GM18517 (cell line): Measurements from ENCODE around the gene STARD6.
"Not testable (repeated sequence)": the region's sequence is repeated elsewhere in the genome, so short reads cannot be mapped to it uniquely, and the experiment has no call there.

Experiments
- ATAC-seq: cut with Tn5 transposase; IDR thresholded peaks from one replicate; pipeline ENCODE4 v1.9.1; 2021; ENCODE audit warnings: mild to moderate bottlenecking, moderate library complexity; ENCODE audit not compliant: unreplicated experiment

Gene STARD6

DNA sequence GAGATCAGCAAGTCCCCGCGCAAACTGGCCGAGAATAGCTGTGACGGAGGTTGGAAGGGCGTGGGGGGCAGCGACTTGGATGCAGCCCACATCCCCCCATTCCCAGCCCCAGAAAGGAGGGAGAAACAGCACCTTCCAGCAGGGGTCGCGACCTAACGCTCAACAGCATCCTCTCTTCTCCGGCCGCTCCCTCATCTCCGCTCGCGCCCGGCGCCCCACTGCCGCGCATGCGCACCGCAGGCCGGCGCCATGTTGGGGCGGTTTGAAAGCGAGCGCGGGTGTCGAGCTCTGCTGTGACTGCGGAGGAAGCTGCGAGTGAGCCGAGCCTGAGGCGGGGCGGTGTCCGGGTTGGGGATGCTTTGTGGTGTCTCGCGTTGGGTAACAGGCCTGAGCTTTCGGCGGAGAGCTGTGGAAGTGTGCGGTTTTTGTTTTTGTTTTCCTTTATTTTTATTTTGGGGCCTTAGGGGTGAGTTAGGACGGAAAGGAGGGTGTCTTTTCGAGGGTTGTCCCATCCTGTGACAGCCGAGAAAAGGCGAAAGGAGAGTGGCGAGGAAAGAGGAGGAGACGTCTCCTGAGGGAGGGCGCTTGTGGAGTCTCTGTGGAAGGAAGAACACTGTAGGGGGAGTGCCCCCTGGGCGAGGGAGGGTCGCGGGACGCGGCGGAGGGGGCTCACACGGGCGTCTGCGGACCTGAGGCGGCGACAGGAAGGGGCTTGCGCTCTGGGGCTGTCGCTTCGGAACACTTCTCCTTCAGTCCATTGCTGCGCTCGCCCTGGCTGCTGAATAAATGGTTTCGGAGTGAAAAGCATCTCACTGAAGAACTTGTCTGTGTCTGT, at the start of gene STARD6, which contains the start of gene C18orf54:
TSS of gene STARD6 (minus strand) at position 199 of the 835 bp plus-strand sequence. CDS start 3,285 bp downstream, outside the sequence.
TSS of gene C18orf54 (plus strand) at position 247 of the 835 bp plus-strand sequence. CDS start 2,667 bp downstream, outside the sequence.
- peak; percentile 93 for ATAC-seq

DNA sequence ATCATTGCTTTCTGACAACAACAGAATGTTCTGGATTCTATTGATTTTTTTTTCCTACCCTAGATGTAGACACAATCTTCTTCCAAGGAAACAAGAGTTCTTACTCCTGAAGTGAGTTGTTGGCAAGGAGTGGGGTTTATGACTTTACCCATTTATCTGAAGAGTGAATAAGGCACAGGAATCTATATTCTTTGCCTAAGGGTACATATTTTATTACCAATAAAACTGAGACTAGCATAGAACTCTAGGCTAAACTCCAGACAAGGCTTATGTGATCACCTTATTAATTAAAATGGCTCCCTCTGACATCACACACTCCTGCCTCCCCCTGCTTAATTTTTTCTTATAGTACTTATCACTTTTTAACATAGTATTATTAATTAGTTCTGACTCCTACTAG, 47.6 kb upstream of the STARD6 start:
- no peak for ATAC-seq

GRCh38 chr18:54396760-54397159, 39.1 kb upstream of the STARD6 start:
- no peak for ATAC-seq

DNA sequence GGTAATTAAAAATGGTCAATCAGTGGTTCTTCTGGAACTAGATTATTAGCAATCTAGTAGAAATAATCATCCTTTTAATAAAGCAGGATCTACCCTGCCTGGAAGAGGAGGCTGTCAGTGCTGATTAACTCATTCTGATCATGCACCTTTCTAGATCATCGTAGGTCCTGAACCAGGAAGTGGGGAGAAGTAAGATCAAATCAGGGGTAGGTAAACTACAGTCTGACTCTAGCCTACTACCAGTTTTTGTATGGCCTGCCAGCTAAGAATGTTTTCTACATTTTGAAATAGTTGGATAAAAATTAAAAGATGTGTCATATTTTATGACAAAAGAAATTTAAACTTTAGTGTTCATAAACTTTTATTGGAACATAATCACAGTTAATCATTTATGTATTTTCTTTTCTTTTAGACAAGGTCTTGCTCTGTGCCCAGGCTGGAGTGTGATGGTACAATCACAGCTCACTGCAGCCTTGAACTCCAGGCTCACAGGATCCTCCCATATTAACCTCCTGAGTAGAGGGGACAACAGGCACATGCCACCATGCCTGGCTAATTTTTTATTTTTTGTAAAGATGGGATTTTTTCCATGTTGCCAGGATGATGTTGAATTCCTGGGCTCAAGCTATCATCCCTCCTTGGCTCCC, 36.1 kb upstream of the STARD6 start:
- ATAC-seq: no peak

DNA sequence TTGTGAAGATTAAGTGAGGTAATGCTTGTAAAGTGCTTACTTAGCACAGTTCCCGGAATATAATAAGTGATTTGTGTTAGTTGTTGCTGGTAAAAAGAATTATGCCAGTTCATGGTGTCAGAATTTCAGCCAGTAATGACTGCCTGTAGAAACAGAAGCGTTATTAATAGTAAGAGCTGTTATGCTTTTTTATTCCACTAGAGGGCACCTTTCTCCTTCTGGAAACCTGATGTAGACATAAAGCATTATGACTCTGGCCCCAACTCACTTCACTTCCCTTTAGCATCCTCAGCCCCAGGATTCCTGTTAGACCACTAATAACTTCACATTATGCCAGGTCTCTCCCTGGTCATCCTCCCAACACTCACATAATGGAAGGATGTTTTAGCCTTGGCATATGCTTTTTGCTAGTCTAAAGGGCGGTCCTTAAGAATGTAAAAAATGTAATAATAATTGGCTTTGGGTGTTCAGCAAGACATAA, 34.9 kb upstream of the STARD6 start:
- peak; percentile 80 for ATAC-seq

DNA sequence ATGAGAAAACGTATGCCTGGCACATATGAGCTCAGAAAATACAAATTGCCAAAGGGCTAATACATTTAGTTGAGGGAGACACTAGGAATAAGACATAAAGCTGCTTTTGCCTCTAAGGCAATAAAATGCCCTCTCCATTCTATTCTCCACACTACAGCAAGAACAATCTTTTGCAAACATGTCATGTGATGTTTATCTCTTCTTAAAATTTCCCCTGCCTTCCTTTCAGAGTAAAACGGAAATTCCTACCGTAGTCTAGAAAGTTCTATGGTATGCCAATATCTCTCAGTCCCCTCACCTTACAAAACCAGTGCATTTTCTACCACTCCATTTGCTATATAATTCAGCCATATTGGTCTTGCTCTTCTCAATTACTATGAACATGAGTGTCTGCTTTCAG, 33.2 kb upstream of the STARD6 start:
- ATAC-seq: no peak

DNA sequence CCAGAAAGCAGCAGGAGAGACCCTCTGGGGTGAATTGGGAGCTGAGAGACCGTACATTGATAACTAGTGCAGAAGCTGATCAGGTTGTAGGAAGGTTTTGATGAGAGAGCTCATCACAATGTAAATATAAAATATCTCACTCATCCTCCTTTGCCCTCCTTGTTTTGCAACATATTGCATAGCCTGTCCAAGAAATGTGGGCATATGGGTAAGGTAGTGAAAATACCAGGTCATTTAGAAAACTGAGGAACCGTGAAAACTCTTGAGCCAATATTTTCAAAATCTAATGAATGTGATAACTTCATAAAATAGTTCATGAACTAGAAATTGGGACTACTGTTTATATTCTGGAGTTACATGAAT, 31.5 kb upstream of the STARD6 start:
- no peak for ATAC-seq

GRCh38 chr18:54388203-54389142, 30.8 kb upstream of the STARD6 start:
- peak; percentile 90 for ATAC-seq

GRCh38 chr18:54387631-54388030, 30.0 kb upstream of the STARD6 start:
- ATAC-seq: no peak

GRCh38 chr18:54386800-54387495, 29.3 kb upstream of the STARD6 start:
- ATAC-seq: not testable (repeated sequence)

- no peak for ATAC-seq
Measured at GRCh38 chr18:54386043-54386442, 28.4 kb upstream of the STARD6 start.

- ATAC-seq: no peak
Measured at GRCh38 chr18:54382733-54383252, 25.1 kb upstream of the STARD6 start.

DNA sequence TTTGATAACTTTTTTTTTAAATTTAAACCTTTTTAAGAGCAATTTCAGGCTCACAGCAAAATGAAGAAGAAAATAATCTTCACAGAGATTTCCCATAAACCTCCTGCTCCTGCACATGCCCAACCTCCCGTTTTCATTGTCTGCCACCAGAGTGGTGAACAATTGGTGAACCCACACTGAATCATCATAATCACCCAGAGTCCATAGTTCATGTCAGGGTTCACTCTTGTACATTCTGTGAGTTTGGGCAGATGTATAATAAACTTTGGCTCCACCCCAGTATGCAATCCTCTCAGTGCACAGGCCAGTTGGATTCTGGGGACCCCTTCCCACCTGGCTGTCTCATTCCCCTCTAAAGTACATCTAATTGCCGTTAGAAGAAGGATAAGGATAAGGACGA, 24.4 kb upstream of the STARD6 start:
- ATAC-seq: no peak

- ATAC-seq: no peak
Measured at GRCh38 chr18:54381640-54382039, 24.0 kb upstream of the STARD6 start.

DNA sequence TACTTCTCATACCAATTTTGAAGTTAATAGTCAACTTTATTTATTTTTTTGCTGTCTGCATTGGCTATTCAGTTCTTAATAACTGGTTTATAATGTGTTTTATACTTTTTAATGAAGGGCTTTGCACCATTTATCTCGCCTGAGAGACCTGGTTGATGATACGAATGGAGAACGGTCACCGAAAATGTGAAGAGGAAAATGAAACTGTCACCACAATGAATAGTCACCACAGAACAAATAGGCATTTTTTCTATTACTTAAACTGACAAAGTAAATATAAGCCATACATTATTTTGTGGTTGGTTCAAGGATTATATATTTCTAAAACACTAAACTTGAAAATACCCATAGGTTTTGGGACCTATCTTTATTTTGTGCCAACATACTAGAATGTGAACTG, 20.4 kb upstream of the STARD6 start:
- no peak for ATAC-seq

DNA sequence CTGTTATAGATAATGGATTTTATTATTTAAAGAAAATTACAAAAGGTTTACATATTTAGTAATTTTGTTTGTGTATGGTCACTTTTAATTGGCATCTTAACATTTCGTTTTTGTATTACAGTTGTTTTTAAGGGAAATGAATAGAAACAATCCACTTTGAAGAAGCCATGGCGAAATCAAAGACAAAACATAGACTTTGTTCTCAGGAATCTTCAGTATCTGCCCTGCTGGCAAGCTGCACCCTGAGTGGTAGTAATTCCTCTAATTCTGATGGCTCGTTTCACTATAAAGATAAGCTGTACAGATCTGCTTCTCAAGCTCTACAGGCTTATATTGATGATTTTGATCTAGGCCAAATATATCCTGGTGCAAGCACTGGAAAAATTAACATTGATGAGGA, 2.7 kb upstream of the STARD6 start:
- ATAC-seq: no peak

- ATAC-seq: no peak
Measured at GRCh38 chr18:54359233-54359632, 1.6 kb upstream of the STARD6 start.

DNA sequence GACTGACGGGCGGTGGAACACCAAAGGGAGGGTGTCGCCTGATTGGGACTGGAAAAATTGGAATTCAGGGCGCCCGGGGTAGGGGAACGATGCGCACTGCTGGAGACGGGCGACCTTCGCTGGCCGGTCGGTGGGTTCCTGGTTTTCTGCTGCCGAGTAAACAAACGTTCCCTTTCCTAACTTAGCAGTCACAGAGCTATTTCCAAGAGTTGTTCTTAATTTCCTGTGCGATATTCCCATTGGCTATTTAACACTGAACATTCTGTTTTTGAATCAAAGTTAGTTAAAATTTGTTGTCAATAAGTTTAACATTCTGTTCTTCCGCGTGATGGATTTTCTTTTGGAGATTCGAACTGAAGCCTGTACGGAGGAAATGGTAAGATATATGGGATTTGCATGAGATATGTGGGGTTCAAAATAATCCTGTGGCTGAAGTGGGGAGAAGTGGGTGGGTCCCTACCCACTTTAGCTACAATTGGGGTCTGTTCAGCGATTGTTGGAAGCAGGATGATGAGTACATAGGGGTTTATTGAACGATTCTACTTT, 910 bp upstream of the STARD6 start:
- ATAC-seq: peak; percentile 17

GRCh38 chr18:54357082-54357659, 487 bp downstream of the STARD6 start:
- ATAC-seq: no peak
